HEK293 (cell line): ENCODE data around the gene MESP2.

Experiments
- CTCF ChIA-PET: fragments of 350-600 bp; formaldehyde crosslinking; extraction: SDS; loops from one replicate; lab custom pipeline; 2021; ENCODE audit warnings: antibody characterized with exemption; lab: Yijun Ruan, JAX
- POLR2A ChIA-PET: fragments of 300-600 bp; formaldehyde crosslinking; extraction: SDS; loops from one replicate; lab custom pipeline; 2020; ENCODE audit warnings: antibody characterized with exemption, inconsistent platforms; lab: Yijun Ruan, JAX
- H3K27ac ChIP-seq: fragments of 200-500 bp; sonication (Bioruptor generic); 2 replicates; pipeline ENCODE4 v1.5.1; 2014; ENCODE audit warnings: low read depth, low read length, control low read depth, inconsistent platforms; ENCODE audit errors: extremely low read depth
- H3K36me3 ChIP-seq, 2 experiments: fragments of 200-500 bp in 1 of 2; sonication (Bioruptor generic) in 1 of 2; 1 replicate in 1 of 2; 2 replicates in 1 of 2; pipeline ENCODE4 v1.5.1; 2014 to 2017; ENCODE audit warnings: inconsistent platforms in 2 of 2, low read length in 2 of 2; ENCODE audit not compliant: control insufficient read depth in 2 of 2, insufficient read depth in 1 of 2
- H3K4me1 ChIP-seq: fragments of 200-500 bp; sonication (Bioruptor generic); 2 replicates; pipeline ENCODE4 v1.5.1; 2014; ENCODE audit warnings: mild to moderate bottlenecking, low read length, inconsistent platforms; ENCODE audit not compliant: control insufficient read depth, insufficient read depth
- H3K4me3 ChIP-seq: 2 replicates; pipeline ENCODE4 v1.5.1; 2011; ENCODE audit warnings: low read depth, mild to moderate bottlenecking, control low read depth, low read length, moderate library complexity
- H3K9me3 ChIP-seq: fragments of 200-500 bp; sonication (Bioruptor generic); 2 replicates; pipeline ENCODE4 v1.5.1; 2014; ENCODE audit warnings: low read depth, low read length, inconsistent platforms; ENCODE audit not compliant: control insufficient read depth, insufficient read depth
- HOXD13 ChIP-seq: sonication (generic); formaldehyde crosslinking; IDR thresholded peaks from 2 replicates; pipeline ENCODE4 v1.8.0; 2022; ENCODE audit warnings: missing genetic modification reagents, borderline replicate concordance
- MYNN ChIP-seq: fragments of 450-650 bp; formaldehyde crosslinking; IDR thresholded peaks from 2 replicates; pipeline ENCODE4 v1.5.1; 2016; ENCODE audit warnings: missing biosample characterization, missing genetic modification characterization, borderline replicate concordance
- PBX3 ChIP-seq: sonication (generic); formaldehyde crosslinking; IDR thresholded peaks from 2 replicates; pipeline ENCODE4 v1.8.1; 2022; ENCODE audit warnings: mild to moderate bottlenecking, moderate library complexity, missing genetic modification reagents
- SP7 ChIP-seq: fragments of 450-650 bp; formaldehyde crosslinking; IDR thresholded peaks from 2 replicates; pipeline ENCODE4 v1.5.1; 2016; ENCODE audit warnings: missing biosample characterization, missing genetic modification characterization
- ZBTB10 ChIP-seq: fragments of 450-650 bp; formaldehyde crosslinking; IDR thresholded peaks from 2 replicates; pipeline ENCODE4 v1.5.1; 2016; ENCODE audit warnings: missing biosample characterization, missing genetic modification characterization
- ZBTB48 ChIP-seq: fragments of 450-650 bp; formaldehyde crosslinking; IDR thresholded peaks from 2 replicates; pipeline ENCODE4 v1.5.1; 2016; ENCODE audit warnings: missing biosample characterization, missing genetic modification characterization
- ZBTB8A ChIP-seq: fragments of 450-650 bp; formaldehyde crosslinking; IDR thresholded peaks from 2 replicates; pipeline ENCODE4 v1.5.1; 2016; ENCODE audit warnings: missing biosample characterization, missing genetic modification characterization
- ZFHX2 ChIP-seq: fragments of 450-650 bp; formaldehyde crosslinking; conservative IDR thresholded peaks from 2 replicates; pipeline ENCODE4 v1.5.1; 2016; ENCODE audit warnings: missing biosample characterization, missing genetic modification characterization
- ZFP3 ChIP-seq: fragments of 450-650 bp; formaldehyde crosslinking; IDR thresholded peaks from 2 replicates; pipeline ENCODE4 v1.5.1; 2016; ENCODE audit warnings: low read depth, missing biosample characterization, missing genetic modification characterization
- ZIC2 ChIP-seq: fragments of 450-650 bp; formaldehyde crosslinking; IDR thresholded peaks from 2 replicates; pipeline ENCODE4 v1.5.1; 2016; ENCODE audit warnings: missing biosample characterization, missing genetic modification characterization
- ZNF121 ChIP-seq: fragments of 450-650 bp; formaldehyde crosslinking; IDR thresholded peaks from 2 replicates; pipeline ENCODE4 v1.5.1; 2016; ENCODE audit warnings: missing biosample characterization, missing genetic modification characterization
- ZNF133 ChIP-seq: fragments of 450-650 bp; formaldehyde crosslinking; IDR thresholded peaks from 2 replicates; pipeline ENCODE4 v1.5.1; 2016; ENCODE audit warnings: missing biosample characterization, missing genetic modification characterization
- ZNF341 ChIP-seq: fragments of 450-650 bp; formaldehyde crosslinking; IDR thresholded peaks from 2 replicates; pipeline ENCODE4; 2016; ENCODE audit warnings: low read depth, missing biosample characterization, missing genetic modification characterization
- ZNF610 ChIP-seq: fragments of 450-650 bp; formaldehyde crosslinking; IDR thresholded peaks from 2 replicates; pipeline ENCODE4 v1.5.1; 2016; ENCODE audit warnings: missing biosample characterization, missing genetic modification characterization, borderline replicate concordance
- ZNF623 ChIP-seq: fragments of 450-650 bp; formaldehyde crosslinking; IDR thresholded peaks from 2 replicates; pipeline ENCODE4 v1.5.1; 2016; ENCODE audit warnings: missing biosample characterization, missing genetic modification characterization

The MESP2 gene

GRCh38 chr15:89809093-89809786 is 33.1 kb downstream of the MESP2 start:
- H3K4me3 ChIP-seq, result no peak overlapping the region
- no peaks in the 10 kb centered on the region for H3K9me3 ChIP-seq
- POLR2A ChIA-PET, result no interaction called here
- H3K36me3 ChIP-seq, result no peaks in the 10 kb centered on the region
- no peaks in the 10 kb centered on the region; the same call in 1 of the 2 replicates for H3K4me1 ChIP-seq
- CTCF ChIA-PET, result no interaction called here
- TF ChIP-seq ZNF133 (tag by site-specific recombination), result no peak
- TF ChIP-seq ZNF121 (tag by site-specific recombination), result no peak
- TF ChIP-seq PBX3 (CRISPR knock-in tag), result no peak
- no peak overlapping the region; the same call in 1 of the 2 replicates for H3K27ac ChIP-seq

DNA sequence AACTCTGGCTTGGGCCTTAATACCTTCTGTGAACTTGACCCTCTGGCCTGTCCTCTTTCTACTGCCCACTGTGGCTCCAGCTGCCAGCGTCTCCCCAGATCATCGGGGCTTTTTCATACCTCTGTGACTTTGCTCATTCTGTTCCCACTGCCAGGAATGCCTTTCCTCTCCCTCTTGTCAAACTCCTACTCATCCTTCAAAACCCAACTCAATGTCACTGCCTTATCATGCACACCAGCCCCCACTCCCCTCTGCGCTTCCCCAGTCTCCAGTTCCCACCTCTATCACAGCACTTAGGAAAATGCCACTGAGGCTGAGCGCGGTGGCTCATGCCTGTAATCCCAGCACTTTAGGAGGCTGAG is 33.6 kb downstream of the MESP2 start:
- ChIA-PET CTCF (no interaction called here), POLR2A (no interaction called here)
- Histone ChIP-seq H3K36me3 (no peaks in the 10 kb centered on the region), H3K4me3 (no peak overlapping the region), H3K9me3 (no peaks in the 10 kb centered on the region), H3K4me1 (no peaks in the 10 kb centered on the region; the same call in 1 of the 2 replicates), H3K27ac (no peak overlapping the region)
- TF ChIP-seq ZFHX2 (tag by site-specific recombination) (0 out of 2 replicates have a peak, but pooled peaks have one; percentile 16), ZNF623 (tag by site-specific recombination) (no peak), ZFP3 (peak; percentile 94)

DNA sequence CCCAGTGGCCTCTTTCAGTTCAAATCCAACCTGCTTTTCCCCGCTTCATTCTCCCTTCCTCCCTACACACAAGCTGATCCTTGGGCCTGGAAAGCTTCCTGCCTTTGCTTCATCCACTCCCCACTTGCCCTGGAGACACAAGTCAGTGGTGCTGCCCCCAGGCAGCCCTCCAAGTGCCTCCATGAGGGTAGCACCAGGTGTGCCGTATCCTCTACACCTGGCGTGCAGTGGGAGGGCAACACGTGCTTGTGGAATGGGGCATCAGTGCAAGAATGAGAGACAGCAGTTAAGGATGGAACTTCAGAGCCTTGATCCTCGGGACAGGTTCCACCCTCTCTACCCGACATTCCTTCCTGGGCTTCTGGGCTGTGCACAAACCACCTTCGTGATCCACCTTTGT is 34.7 kb downstream of the MESP2 start:
- H3K4me1 ChIP-seq, result no peaks in the 10 kb centered on the region; the same call in 1 of the 2 replicates
- POLR2A ChIA-PET, result no interaction called here
- no peaks in the 10 kb centered on the region for H3K9me3 ChIP-seq
- TF ChIP-seq ZNF341 (tag by site-specific recombination) (0 out of 2 replicates have a peak, but pooled peaks have one; percentile 27), ZBTB10 (tag by site-specific recombination) (no peak)
- TF ChIP-seq, all 188 proteins: peak for 1
- Histone ChIP-seq H3K4me3 (no peak overlapping the region), H3K27ac (no peak overlapping the region), H3K36me3 (no peaks in the 10 kb centered on the region)
- CTCF ChIA-PET, result no interaction called here

DNA sequence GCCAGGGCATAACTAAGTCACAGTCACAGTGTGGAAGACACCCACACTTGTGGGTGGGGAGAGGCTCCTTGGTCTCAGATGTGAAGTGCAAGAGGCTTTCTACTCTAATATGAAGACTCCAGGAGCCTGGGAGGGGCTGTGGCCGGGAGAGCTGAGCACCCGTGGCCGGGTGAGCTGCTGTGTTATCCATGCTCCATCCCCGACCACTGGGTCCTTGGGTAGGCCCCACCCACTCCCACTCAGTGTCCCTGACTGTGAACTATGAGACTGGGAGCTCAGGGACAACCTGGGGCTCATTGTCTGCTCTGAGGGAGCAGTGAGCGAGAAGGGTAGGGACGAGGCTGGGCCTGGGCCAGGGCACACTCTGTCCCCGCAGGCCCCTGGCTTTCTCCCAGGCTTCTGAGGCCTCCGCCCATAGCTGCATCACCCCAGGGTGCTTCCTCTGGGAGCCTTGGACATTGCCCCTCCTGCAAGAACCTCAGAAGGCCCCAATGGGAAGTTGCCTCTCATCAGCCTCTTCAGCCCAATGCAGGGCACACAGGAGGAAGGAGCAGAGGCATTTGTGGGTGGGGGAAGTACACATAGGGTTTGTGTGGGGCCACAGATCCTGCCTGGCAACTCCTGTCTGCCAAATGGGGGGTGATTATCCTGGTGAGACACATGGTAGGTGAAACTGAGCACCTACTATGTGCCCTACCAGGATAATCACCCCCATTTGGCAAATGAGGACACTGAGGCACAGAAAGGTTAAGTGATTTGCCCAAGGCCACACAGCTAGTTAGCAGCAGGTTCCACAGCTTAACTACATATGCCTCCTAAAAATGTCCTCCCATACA is 36.1 kb downstream of the MESP2 start:
- Histone ChIP-seq H3K27ac (no peak overlapping the region), H3K36me3 (no peaks in the 10 kb centered on the region), H3K4me3 (no peak overlapping the region), H3K9me3 (no peaks in the 10 kb centered on the region), H3K4me1 (no peaks in the 10 kb centered on the region; the same call in 1 of the 2 replicates)
- TF ChIP-seq ZBTB48 (no peak), PBX3 (CRISPR knock-in tag) (no peak), HOXD13 (CRISPR knock-in tag) (no peak), ZNF610 (tag by site-specific recombination) (no peak), MYNN (tag by site-specific recombination) (no peak), ZIC2 (tag by site-specific recombination) (0 out of 2 replicates have a peak, but pooled peaks have one; percentile 3), ZNF341 (tag by site-specific recombination) (no peak), SP7 (no peak), ZBTB8A (tag by site-specific recombination) (peak; percentile 41; the same call in 1 of the 2 replicates)
- POLR2A ChIA-PET, result interaction anchor here (0.6 kb wide), 1 partner anchor 292 kb away, joined by 4 read pairs; no protein-coding TSS in a partner anchor
- CTCF ChIA-PET, result interaction anchor here (0.9 kb wide), 1 partner anchor 63 kb away, joined by 3 read pairs; no protein-coding TSS in a partner anchor
